ENCODE data around the gene APEX2. TPM values are rescaled to one million over a fixed set of nuclear protein-coding genes. Genes with fewer than 3 reads are reported as not detected.

The APEX2 gene
- total RNA-seq, 1 donor from 2014 or later = 14.2 TPM

- H3K36me3 ChIP-seq = no peaks in the 10 kb centered on the region
- peak in 1 of 2 donors; percentile 72 for DNase-seq (ENCODE audit: extremely low spot score in 2 of 2)
- no peak overlapping the region for H3K27ac ChIP-seq
- H3K27me3 ChIP-seq = no peaks in the 10 kb centered on the region
- intact Hi-C loops (cut with DNase I) = no loop called here
- H3K4me3 ChIP-seq = no peak overlapping the region
- H3K4me1 ChIP-seq = no peaks in the 10 kb centered on the region
- TF ChIP-seq CTCF (IDR thresholded peaks at IDR 0.05) = no peak
- no peaks in the 10 kb centered on the region for H3K9me3 ChIP-seq
Observed at GRCh38 chrX:55014897-55015299, 14.7 kb downstream of the APEX2 start.

GRCh38 chrX:55026143-55026542 is 26.0 kb downstream of the APEX2 start:
- Histone ChIP-seq H3K27me3 (no peaks in the 10 kb centered on the region), H3K36me3 (no peaks in the 10 kb centered on the region), H3K9me3 (no peaks in the 10 kb centered on the region), H3K4me1 (no peaks in the 10 kb centered on the region), H3K4me3 (no peak overlapping the region), H3K27ac (no peak overlapping the region)
- DNase-seq (ENCODE audit: extremely low spot score in 2 of 2) = no peak
- intact Hi-C loops (cut with DNase I) = loop anchor here (10.0 kb wide), 1 partner anchor 1589 kb away; no protein-coding TSS in a partner anchor
- no peak for TF ChIP-seq POLR2AphosphoS5 (IDR thresholded peaks at IDR 0.05; ENCODE audit: insufficient read depth in 1 of 2, low read depth in 1 of 2)
- TF ChIP-seq POLR2A (IDR thresholded peaks at IDR 0.05) = no peak
- TF ChIP-seq CTCF (IDR thresholded peaks at IDR 0.05) = no peak

- no peak for DNase-seq (ENCODE audit: extremely low spot score in 2 of 2)
- TF ChIP-seq POLR2AphosphoS5 (IDR thresholded peaks at IDR 0.05; ENCODE audit: insufficient read depth in 1 of 2, low read depth in 1 of 2) (no peak), POLR2A (IDR thresholded peaks at IDR 0.05) (no peak), CTCF (IDR thresholded peaks at IDR 0.05) (no peak)
- no peaks in the 10 kb centered on the region for H3K4me1 ChIP-seq
- intact Hi-C loops (cut with DNase I) = loop anchor here (10.0 kb wide), 1 partner anchor 1588 kb away; no protein-coding TSS in a partner anchor
- H3K9me3 ChIP-seq = no peaks in the 10 kb centered on the region
- H3K36me3 ChIP-seq = no peaks in the 10 kb centered on the region
- H3K27ac ChIP-seq = no peak overlapping the region
- no peaks in the 10 kb centered on the region for H3K27me3 ChIP-seq
- no peak overlapping the region for H3K4me3 ChIP-seq
Observed at GRCh38 chrX:55026840-55027239, 26.7 kb downstream of the APEX2 start.

- DNase-seq (ENCODE audit: extremely low spot score in 2 of 2) = no peak
- no peak overlapping the region for H3K4me3 ChIP-seq
- H3K27me3 ChIP-seq = no peaks in the 10 kb centered on the region
- no peaks in the 10 kb centered on the region for H3K9me3 ChIP-seq
- intact Hi-C loops (cut with DNase I) = loop anchor here (10.0 kb wide), 1 partner anchor 1587 kb away; no protein-coding TSS in a partner anchor
- H3K4me1 ChIP-seq = no peaks in the 10 kb centered on the region
- TF ChIP-seq POLR2AphosphoS5 (IDR thresholded peaks at IDR 0.05; ENCODE audit: insufficient read depth in 1 of 2, low read depth in 1 of 2) (no peak), POLR2A (IDR thresholded peaks at IDR 0.05) (no peak), CTCF (IDR thresholded peaks at IDR 0.05) (no peak)
- no peaks in the 10 kb centered on the region for H3K36me3 ChIP-seq
- H3K27ac ChIP-seq = no peak overlapping the region
Observed at GRCh38 chrX:55028040-55028439, 27.9 kb downstream of the APEX2 start.

- Histone ChIP-seq H3K4me1 (no peaks in the 10 kb centered on the region), H3K4me3 (no peak overlapping the region), H3K36me3 (no peaks in the 10 kb centered on the region), H3K27ac (no peak overlapping the region), H3K27me3 (no peaks in the 10 kb centered on the region), H3K9me3 (no peaks in the 10 kb centered on the region)
- DNase-seq (ENCODE audit: extremely low spot score in 2 of 2) = no peak
- TF ChIP-seq CTCF (IDR thresholded peaks at IDR 0.05) = no peak
- no peak for TF ChIP-seq POLR2A (IDR thresholded peaks at IDR 0.05)
- no peak for TF ChIP-seq POLR2AphosphoS5 (IDR thresholded peaks at IDR 0.05; ENCODE audit: insufficient read depth in 1 of 2, low read depth in 1 of 2)
- intact Hi-C loops (cut with DNase I) = loop anchor here (10.0 kb wide), 1 partner anchor 1586 kb away; no protein-coding TSS in a partner anchor
Observed at GRCh38 chrX:55028611-55029010, 28.4 kb downstream of the APEX2 start.

Measured in vagina (tissue), 2 donors.